NCI-H446 (cell line): ENCODE data around the gene ILKAP.

Source experiments
- DNase-seq, 2 experiments: peaks; one replicate each; lab custom pipeline; 2025; lab: John Stamatoyannopoulos, UW

ILKAP gene

GRCh38 chr2:238237431-238238135, 34.1 kb upstream of the ILKAP start:
- no peak for DNase-seq

- no peak for DNase-seq
These were observed 33.1 kb upstream of the ILKAP start for GRCh38 chr2:238236571-238236970.

GRCh38 chr2:238235856-238236255, 32.4 kb upstream of the ILKAP start:
- DNase-seq, result no peak

GRCh38 chr2:238235331-238235732, 31.8 kb upstream of the ILKAP start:
- DNase-seq, result no peak

GRCh38 chr2:238233625-238234024, 30.1 kb upstream of the ILKAP start:
- no peak for DNase-seq

- DNase-seq, result no peak
These were observed 28.3 kb upstream of the ILKAP start for GRCh38 chr2:238231809-238232208.

- DNase-seq, result no peak
These were observed 27.8 kb upstream of the ILKAP start for GRCh38 chr2:238231251-238231793.

- DNase-seq, result no peak
These were observed 27.2 kb upstream of the ILKAP start for GRCh38 chr2:238230699-238231098.

GRCh38 chr2:238228700-238229099, 25.2 kb upstream of the ILKAP start:
- peak in 1 of 2 experiments; percentile 12 for DNase-seq

- no peak for DNase-seq
These were observed 24.1 kb upstream of the ILKAP start for GRCh38 chr2:238227587-238228032.

- no peak for DNase-seq
These were observed 23.4 kb upstream of the ILKAP start for GRCh38 chr2:238226698-238227586.

- no peak for DNase-seq
These were observed 22.6 kb upstream of the ILKAP start for GRCh38 chr2:238225911-238226697.

- no peak for DNase-seq
These were observed 21.6 kb upstream of the ILKAP start for GRCh38 chr2:238225121-238225520.

GRCh38 chr2:238224356-238225035, 21.0 kb upstream of the ILKAP start:
- DNase-seq, result no peak

- no peak for DNase-seq
These were observed 17.5 kb upstream of the ILKAP start for GRCh38 chr2:238220892-238221521.

- DNase-seq, result no peak
These were observed 16.9 kb upstream of the ILKAP start for GRCh38 chr2:238220274-238220891.

GRCh38 chr2:238216651-238217184, 13.2 kb upstream of the ILKAP start:
- peak; percentile 58 to 88 for DNase-seq

GRCh38 chr2:238207006-238207405, 3.5 kb upstream of the ILKAP start:
- no peak for DNase-seq

GRCh38 chr2:238203973-238204683, 633 bp upstream of the ILKAP start:
- no peak for DNase-seq
